HG03159 (cell line): ENCODE results near the gene CACNA2D3.
"Not testable (repeated sequence)": the region's sequence is repeated elsewhere in the genome, so short reads cannot be mapped to it uniquely, and the experiment has no call there.

ENCODE experiments used
- ATAC-seq: cut with Tn5 transposase; IDR thresholded peaks from one replicate; pipeline ENCODE4 v1.9.1; 2021; ENCODE audit warnings: mild to moderate bottlenecking, moderate library complexity; ENCODE audit not compliant: unreplicated experiment

CACNA2D3 gene

GRCh38 chr3:54433846-54434245 lies 311.5 kb downstream of the CACNA2D3 start:
- ATAC-seq: no peak

GRCh38 chr3:54434756-54435155 lies 312.4 kb downstream of the CACNA2D3 start:
- ATAC-seq: no peak

- ATAC-seq: no peak
Measured at GRCh38 chr3:54437271-54437670, 314.9 kb downstream of the CACNA2D3 start.

- no peak for ATAC-seq
Measured at GRCh38 chr3:54443561-54444161, 321.3 kb downstream of the CACNA2D3 start.

- no peak for ATAC-seq
Measured at GRCh38 chr3:54445630-54446029, 323.3 kb downstream of the CACNA2D3 start.

GRCh38 chr3:54447427-54447826 lies 325.1 kb downstream of the CACNA2D3 start:
- no peak for ATAC-seq

GRCh38 chr3:54454806-54455205 lies 332.5 kb downstream of the CACNA2D3 start:
- no peak for ATAC-seq

- ATAC-seq: no peak
Measured at GRCh38 chr3:54458357-54458756, 336.0 kb downstream of the CACNA2D3 start.

- ATAC-seq: not testable (repeated sequence)
Measured at GRCh38 chr3:54464554-54464953, 342.2 kb downstream of the CACNA2D3 start.

GRCh38 chr3:54476891-54477290 lies 354.5 kb downstream of the CACNA2D3 start:
- no peak for ATAC-seq

- no peak for ATAC-seq
Measured at GRCh38 chr3:54481606-54482365, 359.4 kb downstream of the CACNA2D3 start.

- no peak for ATAC-seq
Measured at GRCh38 chr3:54484334-54484733, 362.0 kb downstream of the CACNA2D3 start.

GRCh38 chr3:54486317-54486716 lies 364.0 kb downstream of the CACNA2D3 start:
- no peak for ATAC-seq

GRCh38 chr3:54488297-54488696 lies 365.9 kb downstream of the CACNA2D3 start:
- no peak for ATAC-seq

- ATAC-seq: no peak
Measured at GRCh38 chr3:54494209-54494608, 371.9 kb downstream of the CACNA2D3 start.

GRCh38 chr3:54506603-54507002 lies 384.3 kb downstream of the CACNA2D3 start:
- no peak for ATAC-seq

- no peak for ATAC-seq
Measured at GRCh38 chr3:54507876-54508460, 385.6 kb downstream of the CACNA2D3 start.

- ATAC-seq: no peak
Measured at GRCh38 chr3:54510506-54510905, 388.2 kb downstream of the CACNA2D3 start.

- ATAC-seq: no peak
Measured at GRCh38 chr3:54511766-54512365, 389.5 kb downstream of the CACNA2D3 start.

GRCh38 chr3:54514006-54514405 lies 391.7 kb downstream of the CACNA2D3 start:
- ATAC-seq: no peak

- no peak for ATAC-seq
Measured at GRCh38 chr3:54514416-54514815, 392.1 kb downstream of the CACNA2D3 start.
